Measurements from ENCODE around the gene GTF3C4. TPM values are rescaled to one million over a fixed set of nuclear protein-coding genes. Genes with fewer than 3 reads are reported as not detected.

GTF3C4 gene
- polyA plus RNA-seq, 1 donor: 13.7 TPM

DNA sequence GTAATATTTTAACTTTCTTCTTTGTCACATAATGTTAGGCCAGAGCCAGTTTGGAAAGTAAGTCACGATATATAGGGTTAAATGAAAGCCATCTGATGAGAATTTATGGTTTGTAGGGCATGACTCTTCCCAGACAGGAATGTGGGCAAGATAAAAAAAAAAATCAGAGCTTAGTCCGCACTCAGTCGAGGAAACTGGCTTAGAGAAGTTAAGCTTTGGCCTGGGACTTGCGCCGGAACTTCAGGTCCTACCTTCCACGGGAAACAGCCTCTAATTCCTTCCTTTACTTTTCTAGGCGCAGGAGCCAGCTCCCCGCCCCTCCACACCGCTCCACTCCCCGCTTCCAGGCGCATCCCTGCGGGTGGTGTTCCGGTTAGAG is 956 bp upstream of the GTF3C4 start:
- WGBS (ENCODE audit: insufficient coverage, low lambda C conversion rate): no CpG with 5 or more reads among the region's 13 CpGs
- H3K4me3 ChIP-seq (ENCODE audit: low read length): peak overlapping the region; percentile 100
- H3K27me3 ChIP-seq (ENCODE audit: control insufficient read depth, insufficient read depth, low read length): no peaks in the 10 kb centered on the region
- H3K9me3 ChIP-seq (ENCODE audit: control insufficient read depth, low read depth, low read length): no peaks in the 10 kb centered on the region
- H3K27ac ChIP-seq (ENCODE audit: low read length): peak overlapping the region; percentile 100
- DNase-seq: peak in 1 of 2 donors; percentile 23
- peaks cover 2% of the 10 kb centered on the region for H3K36me3 ChIP-seq (ENCODE audit: control insufficient read depth, insufficient read depth, low read length)
- peaks cover 10% of the 10 kb centered on the region for H3K4me1 ChIP-seq (ENCODE audit: control insufficient read depth, insufficient read depth, low read length)

DNA sequence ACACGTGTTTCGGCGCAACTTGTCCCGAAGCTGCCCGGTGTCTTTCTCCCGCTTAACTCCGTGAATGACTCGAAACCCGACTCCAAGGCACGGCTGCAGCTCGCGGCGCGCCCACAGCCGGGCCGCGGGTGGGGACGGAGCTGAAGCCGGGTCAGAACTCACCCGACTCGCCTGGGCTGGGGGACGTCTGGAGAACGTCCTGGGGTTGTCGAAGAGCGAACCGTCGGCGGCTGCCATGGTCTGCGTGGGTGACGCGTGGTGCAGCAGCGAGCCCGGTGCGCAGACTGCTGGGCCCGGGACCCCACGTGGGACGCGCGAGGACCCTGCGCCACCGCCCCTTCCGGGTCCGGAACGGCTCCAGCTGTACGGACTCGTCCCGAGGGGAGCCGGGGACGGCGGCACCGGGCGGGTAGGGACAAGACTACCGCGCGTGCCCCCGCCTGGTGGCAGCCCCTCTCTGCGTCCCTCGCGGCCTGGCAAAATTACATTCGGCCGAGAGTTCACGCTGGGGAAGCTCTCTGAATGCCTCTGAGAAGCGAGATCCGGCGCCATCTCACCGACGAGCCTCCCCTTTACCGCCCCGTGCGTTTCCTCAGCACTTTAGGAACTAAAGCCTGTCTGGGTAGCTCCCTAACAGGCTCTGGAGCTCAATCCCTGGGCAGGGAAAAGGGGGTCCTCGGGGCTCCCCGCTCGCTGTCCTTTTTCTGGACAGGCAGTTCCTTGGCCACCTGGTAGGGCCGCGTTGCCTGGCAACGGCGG is 387 bp upstream of the GTF3C4 start, which contains the start of gene DDX31:
Gene DDX31 (minus strand): TSS at position 286 of the 759 bp plus-strand sequence. CDS start 49 bp downstream, at position 237.
- H3K27ac ChIP-seq (ENCODE audit: low read length): peak within 1 kb of the TSS; percentile 100
- H3K27me3 ChIP-seq (ENCODE audit: control insufficient read depth, insufficient read depth, low read length): no peaks in the 10 kb centered on the region
- peaks cover 10% of the 10 kb centered on the region for H3K4me1 ChIP-seq (ENCODE audit: control insufficient read depth, insufficient read depth, low read length)
- no peaks in the 10 kb centered on the region for H3K9me3 ChIP-seq (ENCODE audit: control insufficient read depth, low read depth, low read length)
- peak within 1 kb of the TSS; percentile 100 for H3K4me3 ChIP-seq (ENCODE audit: low read length)
- peaks cover 2% of the 10 kb centered on the region for H3K36me3 ChIP-seq (ENCODE audit: control insufficient read depth, insufficient read depth, low read length)
- no CpG with 5 or more reads among the region's 77 CpGs for WGBS (ENCODE audit: insufficient coverage, low lambda C conversion rate)
- DNase-seq: peak; percentile 77 to 89

DNA sequence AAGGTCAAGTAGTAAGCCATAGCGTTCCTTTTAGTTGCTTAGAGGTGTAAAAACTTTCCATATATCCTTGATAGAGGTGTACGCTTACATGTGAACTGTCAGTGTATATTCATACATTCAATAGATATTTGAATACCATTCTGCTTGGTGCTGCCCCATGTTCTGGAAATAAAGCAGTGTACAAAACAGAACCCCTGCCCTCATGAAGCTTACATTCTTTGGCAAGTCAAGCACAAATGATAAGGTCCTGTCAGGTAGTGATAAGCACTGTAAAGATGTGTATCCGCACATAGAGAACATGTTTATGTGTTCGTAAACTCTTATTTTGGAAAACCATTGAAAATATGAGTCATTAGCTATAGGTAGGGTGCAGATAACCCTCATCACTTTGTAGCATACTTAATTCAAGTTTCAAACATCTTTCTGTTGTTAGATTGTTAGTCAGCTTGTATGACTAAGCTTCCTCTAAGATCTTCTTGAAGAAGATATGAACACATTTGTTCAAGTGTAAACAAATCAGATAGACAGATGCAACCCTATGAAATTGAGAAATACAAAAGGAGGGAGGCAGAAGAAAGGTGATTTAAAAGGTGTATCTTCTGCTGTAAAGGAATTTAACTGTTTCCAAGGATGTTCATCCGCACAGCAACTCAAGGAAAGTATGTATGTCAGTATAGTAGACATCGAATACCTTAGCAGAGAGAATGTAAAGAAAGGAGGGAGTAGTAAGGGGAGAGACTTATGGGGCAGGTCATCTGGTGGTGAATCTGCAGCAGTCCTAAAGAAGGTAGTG is 1.6 kb downstream of the GTF3C4 start:
- 100% methylated on average over 3 of the region's 6 CpGs for WGBS (ENCODE audit: insufficient coverage, low lambda C conversion rate)
- no peaks in the 10 kb centered on the region for H3K27me3 ChIP-seq (ENCODE audit: control insufficient read depth, insufficient read depth, low read length)
- H3K4me1 ChIP-seq (ENCODE audit: control insufficient read depth, insufficient read depth, low read length): peaks cover 10% of the 10 kb centered on the region
- DNase-seq: no peak
- peak overlapping the region; percentile 100 for H3K4me3 ChIP-seq (ENCODE audit: low read length)
- no peaks in the 10 kb centered on the region for H3K9me3 ChIP-seq (ENCODE audit: control insufficient read depth, low read depth, low read length)
- H3K27ac ChIP-seq (ENCODE audit: low read length): no peak overlapping the region
- H3K36me3 ChIP-seq (ENCODE audit: control insufficient read depth, insufficient read depth, low read length): no peaks in the 10 kb centered on the region

DNA sequence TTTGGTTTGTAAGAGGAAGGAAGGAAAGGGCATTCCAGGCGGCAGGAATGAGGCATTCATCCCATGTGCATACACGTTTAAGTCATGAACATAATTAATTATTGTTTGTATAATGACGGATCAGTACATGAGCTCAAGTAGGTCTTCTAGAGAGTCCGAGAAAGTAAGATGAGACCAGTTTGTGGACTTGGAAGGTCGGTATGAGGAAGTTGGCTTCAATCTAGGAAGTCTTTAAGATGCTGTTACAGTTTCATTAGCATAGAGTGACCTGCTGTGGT is 2.1 kb downstream of the GTF3C4 start:
- peaks cover 10% of the 10 kb centered on the region for H3K4me1 ChIP-seq (ENCODE audit: control insufficient read depth, insufficient read depth, low read length)

DNA sequence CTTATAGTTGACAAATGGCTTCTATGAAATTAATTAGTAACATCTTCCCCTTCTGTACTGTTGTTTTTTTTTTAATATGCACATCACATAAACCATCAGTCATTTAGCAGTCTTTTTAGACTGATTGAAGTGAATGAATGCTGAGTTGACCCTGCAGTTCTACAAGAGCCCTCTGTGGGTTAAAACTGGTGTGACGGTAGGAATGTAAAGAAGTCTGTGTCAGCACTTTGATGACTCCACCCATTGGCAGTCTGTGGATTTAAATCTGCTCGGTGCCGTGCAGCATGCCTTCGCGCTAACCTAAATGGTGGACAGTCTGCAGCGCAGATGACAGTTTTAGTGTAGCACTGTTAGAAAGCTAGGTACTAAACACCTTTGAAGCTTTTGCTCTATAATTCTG is 3.1 kb downstream of the GTF3C4 start:
- no CpG with 5 or more reads among the region's 6 CpGs for WGBS (ENCODE audit: insufficient coverage, low lambda C conversion rate)
- peaks cover 10% of the 10 kb centered on the region for H3K4me1 ChIP-seq (ENCODE audit: control insufficient read depth, insufficient read depth, low read length)
- DNase-seq: peak; percentile 10 to 12

More for the DNA sequence above, 2.1 kb downstream of the GTF3C4 start:
- 65% methylated on average over 5 of the region's 5 CpGs for WGBS (ENCODE audit: insufficient coverage, low lambda C conversion rate)
- Histone ChIP-seq H3K27ac (ENCODE audit: low read length) (no peak overlapping the region), H3K27me3 (ENCODE audit: control insufficient read depth, insufficient read depth, low read length) (no peaks in the 10 kb centered on the region), H3K36me3 (ENCODE audit: control insufficient read depth, insufficient read depth, low read length) (no peaks in the 10 kb centered on the region), H3K9me3 (ENCODE audit: control insufficient read depth, low read depth, low read length) (no peaks in the 10 kb centered on the region), H3K4me3 (ENCODE audit: low read length) (no peak overlapping the region)
- DNase-seq: no peak

DNA sequence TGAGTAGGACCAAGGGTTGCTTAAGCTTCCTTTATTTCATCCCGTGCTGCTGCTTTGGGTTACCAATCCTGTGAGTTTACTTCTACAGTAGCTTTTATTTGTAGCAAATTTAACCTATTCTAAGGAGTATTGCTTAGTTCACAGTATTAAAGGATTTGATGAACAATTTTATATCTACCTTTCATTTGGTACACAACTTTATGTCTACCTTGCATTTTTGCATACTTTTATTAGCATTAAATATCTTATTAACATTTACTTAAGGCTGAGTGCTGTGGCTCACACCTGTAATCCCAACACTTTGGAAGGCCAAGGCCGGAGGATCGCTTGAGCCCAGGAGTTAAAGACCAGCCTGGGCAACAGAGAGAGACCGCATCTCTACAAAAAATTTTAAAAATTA is 4.2 kb downstream of the GTF3C4 start:
- H3K36me3 ChIP-seq (ENCODE audit: control insufficient read depth, insufficient read depth, low read length): peaks cover 16% of the 10 kb centered on the region
- no peak overlapping the region for H3K27ac ChIP-seq (ENCODE audit: low read length)
- H3K27me3 ChIP-seq (ENCODE audit: control insufficient read depth, insufficient read depth, low read length): no peaks in the 10 kb centered on the region
- H3K4me3 ChIP-seq (ENCODE audit: low read length): no peak overlapping the region
- no CpG with 5 or more reads among the region's 4 CpGs for WGBS (ENCODE audit: insufficient coverage, low lambda C conversion rate)
- peaks cover 10% of the 10 kb centered on the region for H3K4me1 ChIP-seq (ENCODE audit: control insufficient read depth, insufficient read depth, low read length)
- no peaks in the 10 kb centered on the region for H3K9me3 ChIP-seq (ENCODE audit: control insufficient read depth, low read depth, low read length)
- DNase-seq: no peak

More for the DNA sequence above, 3.1 kb downstream of the GTF3C4 start:
- Histone ChIP-seq H3K4me3 (ENCODE audit: low read length) (no peak overlapping the region), H3K27ac (ENCODE audit: low read length) (no peak overlapping the region), H3K36me3 (ENCODE audit: control insufficient read depth, insufficient read depth, low read length) (peaks cover 5% of the 10 kb centered on the region), H3K9me3 (ENCODE audit: control insufficient read depth, low read depth, low read length) (no peaks in the 10 kb centered on the region), H3K27me3 (ENCODE audit: control insufficient read depth, insufficient read depth, low read length) (no peaks in the 10 kb centered on the region)

DNA sequence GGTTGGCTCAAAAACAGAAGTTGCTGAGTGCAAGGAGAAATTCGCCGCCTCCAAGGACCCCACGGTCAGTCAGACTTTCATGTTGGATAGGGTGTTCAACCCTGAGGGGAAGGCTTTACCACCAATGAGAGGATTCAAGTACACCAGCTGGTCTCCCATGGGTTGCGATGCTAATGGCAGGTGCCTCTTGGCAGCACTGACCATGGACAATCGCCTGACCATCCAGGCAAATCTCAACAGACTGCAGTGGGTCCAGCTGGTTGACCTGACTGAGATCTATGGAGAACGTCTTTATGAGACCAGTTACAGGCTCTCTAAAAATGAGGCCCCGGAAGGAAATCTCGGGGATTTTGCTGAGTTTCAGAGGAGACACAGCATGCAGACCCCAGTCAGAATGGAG is 7.7 kb downstream of the GTF3C4 start:
- Histone ChIP-seq H3K27ac (ENCODE audit: low read length) (no peak overlapping the region), H3K4me3 (ENCODE audit: low read length) (no peak overlapping the region), H3K27me3 (ENCODE audit: control insufficient read depth, insufficient read depth, low read length) (no peaks in the 10 kb centered on the region), H3K36me3 (ENCODE audit: control insufficient read depth, insufficient read depth, low read length) (peaks cover 21% of the 10 kb centered on the region), H3K9me3 (ENCODE audit: control insufficient read depth, low read depth, low read length) (no peaks in the 10 kb centered on the region), H3K4me1 (ENCODE audit: control insufficient read depth, insufficient read depth, low read length) (no peaks in the 10 kb centered on the region)
- DNase-seq: no peak
- WGBS (ENCODE audit: insufficient coverage, low lambda C conversion rate): no CpG with 5 or more reads among the region's 8 CpGs

DNA sequence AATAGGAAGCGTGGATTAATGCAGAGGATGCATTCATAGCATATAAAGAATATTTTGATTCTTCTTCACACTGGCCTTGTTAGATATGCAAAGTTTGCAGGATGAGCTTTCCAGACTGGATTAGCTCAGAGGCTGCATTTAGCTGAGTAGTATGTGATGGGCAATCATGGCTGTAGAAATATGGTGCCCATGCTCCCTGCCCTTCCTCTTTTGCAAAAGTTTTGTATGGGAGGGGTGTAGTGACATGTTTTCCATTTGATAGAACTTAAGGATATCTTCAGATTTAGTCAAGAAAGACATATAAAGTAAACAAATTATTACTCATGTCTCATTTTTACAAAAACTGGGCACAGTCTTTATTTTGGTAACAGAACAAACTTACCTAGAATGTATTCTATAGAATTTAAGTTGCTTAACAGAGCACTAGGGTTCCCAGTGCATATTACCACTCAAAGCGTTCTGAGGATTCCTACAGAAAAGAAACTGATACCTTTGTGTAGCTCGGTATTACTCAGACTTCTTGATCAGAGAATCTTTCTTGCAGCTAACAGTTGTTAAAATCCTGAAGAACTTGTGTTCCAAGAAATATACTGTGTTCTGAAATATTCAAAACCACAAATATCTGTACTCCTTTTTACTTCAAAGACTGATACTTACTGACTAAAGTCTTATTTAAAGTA is 9.8 kb downstream of the GTF3C4 start:
- 80% methylated on average over 2 of the region's 3 CpGs for WGBS (ENCODE audit: insufficient coverage, low lambda C conversion rate)
- no peak overlapping the region for H3K27ac ChIP-seq (ENCODE audit: low read length)
- no peaks in the 10 kb centered on the region for H3K27me3 ChIP-seq (ENCODE audit: control insufficient read depth, insufficient read depth, low read length)
- H3K9me3 ChIP-seq (ENCODE audit: control insufficient read depth, low read depth, low read length): no peaks in the 10 kb centered on the region
- DNase-seq: no peak
- H3K4me1 ChIP-seq (ENCODE audit: control insufficient read depth, insufficient read depth, low read length): no peaks in the 10 kb centered on the region
- H3K36me3 ChIP-seq (ENCODE audit: control insufficient read depth, insufficient read depth, low read length): peaks cover 35% of the 10 kb centered on the region
- H3K4me3 ChIP-seq (ENCODE audit: low read length): no peak overlapping the region

DNA sequence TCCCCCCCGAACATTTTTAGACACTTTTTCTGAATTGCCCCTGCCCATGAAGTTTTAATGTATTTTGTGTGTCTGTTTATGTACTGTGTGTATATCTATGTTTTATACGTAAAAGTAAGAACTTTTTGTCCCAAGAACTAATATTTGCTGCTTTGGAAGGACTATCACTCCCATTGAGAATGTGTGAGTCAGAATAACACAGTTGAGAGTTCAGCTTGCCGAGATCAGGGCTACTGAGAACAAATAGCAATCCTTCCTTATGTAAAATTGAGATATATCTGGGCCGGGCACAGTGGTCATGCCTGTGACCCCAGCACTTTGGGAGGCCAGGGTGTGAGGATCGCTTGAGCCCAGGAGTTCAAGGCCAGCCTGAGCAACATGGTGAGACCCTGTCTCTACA is 11.3 kb downstream of the GTF3C4 start:
- no CpG with 5 or more reads among the region's 5 CpGs for WGBS (ENCODE audit: insufficient coverage, low lambda C conversion rate)
- Histone ChIP-seq H3K4me1 (ENCODE audit: control insufficient read depth, insufficient read depth, low read length) (no peaks in the 10 kb centered on the region), H3K27me3 (ENCODE audit: control insufficient read depth, insufficient read depth, low read length) (no peaks in the 10 kb centered on the region), H3K4me3 (ENCODE audit: low read length) (no peak overlapping the region), H3K9me3 (ENCODE audit: control insufficient read depth, low read depth, low read length) (no peaks in the 10 kb centered on the region), H3K27ac (ENCODE audit: low read length) (no peak overlapping the region), H3K36me3 (ENCODE audit: control insufficient read depth, insufficient read depth, low read length) (peaks cover 49% of the 10 kb centered on the region)
- DNase-seq: no peak

DNA sequence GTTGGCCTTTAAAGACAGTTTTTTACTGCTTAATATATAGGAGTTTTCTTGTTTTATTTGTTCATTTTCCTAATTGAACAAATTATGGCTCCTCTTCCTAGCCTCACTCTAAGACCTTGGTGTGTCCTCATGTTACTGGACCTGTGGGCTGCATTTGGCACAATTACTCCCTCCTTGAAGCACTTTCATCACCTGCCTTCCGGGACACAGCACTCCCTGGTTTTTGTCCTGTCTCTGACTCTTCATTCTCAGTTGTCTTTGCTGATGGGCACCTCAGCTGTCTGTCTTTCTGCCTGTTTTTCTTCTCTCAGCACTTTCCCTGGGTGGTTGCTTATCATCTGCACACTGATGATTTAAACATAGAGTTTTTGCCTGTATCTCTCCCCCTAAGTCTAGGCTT is 13.6 kb downstream of the GTF3C4 start:
- H3K4me3 ChIP-seq (ENCODE audit: low read length): no peak overlapping the region
- no peak for DNase-seq
- no peaks in the 10 kb centered on the region for H3K27me3 ChIP-seq (ENCODE audit: control insufficient read depth, insufficient read depth, low read length)
- peaks cover 53% of the 10 kb centered on the region for H3K36me3 ChIP-seq (ENCODE audit: control insufficient read depth, insufficient read depth, low read length)
- no peaks in the 10 kb centered on the region for H3K9me3 ChIP-seq (ENCODE audit: control insufficient read depth, low read depth, low read length)
- no peaks in the 10 kb centered on the region for H3K4me1 ChIP-seq (ENCODE audit: control insufficient read depth, insufficient read depth, low read length)
- no peak overlapping the region for H3K27ac ChIP-seq (ENCODE audit: low read length)
- WGBS (ENCODE audit: insufficient coverage, low lambda C conversion rate): 100% methylated on average over 1 of the region's 1 CpG

Data from large intestine (tissue), 3 donors.